Neural progenitor cell (in vitro differentiated cells): ENCODE results near the gene COX6B1. TPM values are rescaled to one million over a fixed set of nuclear protein-coding genes. Genes with fewer than 3 reads are reported as not detected.

ENCODE experiments used
- DNase-seq: peaks from one replicate; pipeline ENCODE4 v3.0.0-alpha.2; 2016; ENCODE audit warnings: low spot score
- H2AFZ ChIP-seq: fragments of 200-600 bp; sonication (generic); replicated peaks from 2 replicates; pipeline ENCODE4 v1.6.1; 2016; ENCODE audit warnings: antibody characterized with exemption
- H3F3A ChIP-seq: fragments of 200-600 bp; sonication (generic); 2 replicates; pipeline ENCODE4 v1.6.1; 2016; ENCODE audit warnings: antibody characterized with exemption, low read depth
- H3K27ac ChIP-seq: fragments of 200-600 bp; sonication (generic); 2 replicates; pipeline ENCODE4 v1.5.1; 2016; ENCODE audit warnings: mild to moderate bottlenecking
- H3K27me3 ChIP-seq: fragments of 200-600 bp; sonication (generic); 2 replicates; pipeline ENCODE4 v1.6.1; 2016; ENCODE audit warnings: mild to moderate bottlenecking, moderate library complexity
- H3K36me3 ChIP-seq: fragments of 200-600 bp; sonication (generic); 2 replicates; pipeline ENCODE4 v1.5.1; 2016
- H3K4me1 ChIP-seq: fragments of 200-600 bp; sonication (generic); 2 replicates; pipeline ENCODE4 v1.6.1; 2016; ENCODE audit warnings: mixed run types
- H3K4me2 ChIP-seq: fragments of 200-600 bp; sonication (generic); 2 replicates; pipeline ENCODE4 v1.6.1; 2016
- H3K4me3 ChIP-seq: fragments of 200-600 bp; sonication (generic); 2 replicates; pipeline ENCODE4 v1.5.1; 2016
- H3K79me2 ChIP-seq: fragments of 200-600 bp; sonication (generic); 2 replicates; pipeline ENCODE4 v1.6.1; 2016; ENCODE audit warnings: low read depth
- H3K9ac ChIP-seq: fragments of 200-600 bp; sonication (generic); 2 replicates; pipeline ENCODE4 v1.6.1; 2016
- H3K9me3 ChIP-seq: fragments of 200-600 bp; sonication (generic); 2 replicates; pipeline ENCODE4 v1.5.1; 2016; ENCODE audit warnings: low read depth
- H4K20me1 ChIP-seq: fragments of 200-600 bp; sonication (generic); 2 replicates; pipeline ENCODE4 v1.6.1; 2016; ENCODE audit warnings: low read depth
- H3K27ac Mint-ChIP-seq: 3 replicates; pipeline ENCODE4 v1.8.0; 2021; ENCODE audit warnings: mixed read lengths
- H3K27me3 Mint-ChIP-seq: 2 replicates; pipeline ENCODE4 v1.8.0; 2022; ENCODE audit warnings: low read depth, mild to moderate bottlenecking, inconsistent platforms, moderate library complexity, mixed read lengths; ENCODE audit not compliant: insufficient read depth
- H3K36me3 Mint-ChIP-seq: 3 replicates; pipeline ENCODE4 v1.8.0; 2021; ENCODE audit warnings: mixed read lengths
- H3K4me1 Mint-ChIP-seq: 3 replicates; pipeline ENCODE4 v1.8.0; 2021; ENCODE audit warnings: mixed read lengths
- H3K4me3 Mint-ChIP-seq: 3 replicates; pipeline ENCODE4 v1.8.0; 2021; ENCODE audit warnings: mild to moderate bottlenecking, moderate library complexity, mixed read lengths
- H3K9me3 Mint-ChIP-seq: 3 replicates; pipeline ENCODE4 v1.8.0; 2020; ENCODE audit warnings: mixed read lengths
- EZH2 ChIP-seq: fragments of 200-600 bp; sonication (generic); IDR thresholded peaks from 2 replicates; pipeline ENCODE4 v1.6.1; 2017; ENCODE audit warnings: antibody characterized with exemption, mild to moderate bottlenecking, moderate library complexity
- EZH2phosphoT487 ChIP-seq: fragments of 200-600 bp; sonication (generic); IDR thresholded peaks from 2 replicates; pipeline ENCODE4 v1.6.1; 2017; ENCODE audit warnings: antibody characterized with exemption
- total RNA-seq: library from RNA; depleted of rRNA; stranded (reverse); fragments of >200 nt; gene quantifications from 2 replicates; pipeline ENCODE4 v1.2.3, GENCODE V29; 2015; ENCODE audit warnings: low replicate concordance
- TF ChIP-seq, protein P1 (sequence below): fragments of 200-600 bp; sonication (generic); IDR thresholded peaks from 2 replicates; pipeline ENCODE4 v1.5.1; 2017; ENCODE audit warnings: antibody characterized with exemption, mild to moderate bottlenecking

The COX6B1 gene
- total RNA-seq, 1 donor from 2014 or later = 403 TPM

DNA sequence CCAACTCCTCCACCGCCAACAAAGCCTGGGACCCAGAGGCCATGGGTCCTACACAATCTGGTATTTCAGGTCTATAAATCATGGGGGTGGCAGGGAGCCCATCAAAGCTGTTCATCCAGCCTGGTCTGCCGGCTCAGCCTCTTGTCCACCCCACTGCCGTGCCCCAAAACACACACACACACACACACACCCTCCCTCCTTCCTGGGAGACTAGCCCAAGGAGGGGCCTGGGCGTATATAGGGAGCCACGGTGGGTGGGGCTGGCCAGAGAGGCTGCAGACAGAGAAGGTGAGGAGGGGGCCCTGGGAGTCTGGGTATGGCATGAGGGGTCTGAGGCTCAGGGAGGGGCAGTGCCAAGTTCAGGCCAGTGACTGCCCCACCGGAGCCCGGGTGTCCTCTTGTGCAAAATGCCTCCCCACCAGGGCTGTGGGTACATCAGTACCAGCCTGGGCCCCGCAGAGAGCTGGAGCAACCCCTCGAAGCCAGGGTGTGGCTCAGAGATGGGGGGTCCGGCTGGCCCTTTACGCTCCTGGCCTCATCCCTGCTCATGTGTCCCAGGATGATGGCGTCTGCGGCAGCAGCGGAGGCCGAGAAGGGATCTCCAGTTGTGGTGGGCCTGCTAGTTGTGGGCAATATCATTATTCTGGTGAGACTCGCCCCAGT is 18.3 kb downstream of the COX6B1 start, which contains the start of gene UPK1A:
Gene UPK1A, plus strand, starts transcription at position 267 of the 663 bp plus-strand sequence. Its CDS starts 296 bp downstream, at position 563.
- no peaks in the 10 kb centered on the region for H3F3A ChIP-seq
- H3K36me3 Mint-ChIP-seq = peaks cover 7% of the 10 kb centered on the region
- no peak within 1 kb of the TSS for H3K27ac Mint-ChIP-seq
- no peak within 1 kb of the TSS for H3K27ac ChIP-seq
- no peaks in the 10 kb centered on the region for H3K4me1 ChIP-seq
- H3K79me2 ChIP-seq = no peaks in the 10 kb centered on the region
- peaks cover 18% of the 10 kb centered on the region for H3K27me3 ChIP-seq
- H3K9me3 Mint-ChIP-seq = no peaks in the 10 kb centered on the region
- no peaks in the 10 kb centered on the region for H3K9me3 ChIP-seq
- H3K4me2 ChIP-seq = no peak within 1 kb of the TSS
- no peak within 1 kb of the TSS for H3K4me3 ChIP-seq
- H3K9ac ChIP-seq = no peak within 1 kb of the TSS
- H4K20me1 ChIP-seq = no peaks in the 10 kb centered on the region
- peaks cover 10% of the 10 kb centered on the region for H3K27me3 Mint-ChIP-seq
- no peaks in the 10 kb centered on the region for H3K36me3 ChIP-seq
- H3K4me1 Mint-ChIP-seq = no peaks in the 10 kb centered on the region
- TF ChIP-seq EZH2phosphoT487 = no peak
- no peak for TF ChIP-seq EZH2
- H2AFZ ChIP-seq = no peak within 1 kb of the TSS
- no peak for DNase-seq
- no peak within 1 kb of the TSS for H3K4me3 Mint-ChIP-seq

DNA sequence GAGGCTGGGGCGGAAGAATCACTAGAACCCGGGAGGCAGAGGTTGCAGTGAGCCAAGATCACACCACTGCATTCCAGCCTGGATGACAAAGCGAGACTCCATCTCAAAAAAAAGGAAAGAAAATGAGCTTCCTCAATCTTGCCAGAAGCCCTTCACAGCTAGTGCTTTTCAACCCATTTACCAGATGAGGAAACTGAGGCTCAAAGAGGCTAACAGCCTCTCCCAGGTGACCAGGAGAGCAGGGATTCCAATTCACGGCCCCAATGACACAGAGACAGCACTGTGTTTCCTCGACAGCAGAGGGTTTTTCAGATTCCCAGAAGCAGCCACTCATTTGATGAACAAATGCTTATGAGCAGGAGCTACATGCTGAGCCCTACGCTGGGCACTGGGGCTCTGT is 21.4 kb downstream of the COX6B1 start:
- Histone ChIP-seq H3K9me3 (no peaks in the 10 kb centered on the region), H4K20me1 (no peaks in the 10 kb centered on the region), H3K4me1 (no peaks in the 10 kb centered on the region), H3K36me3 (no peaks in the 10 kb centered on the region), H3K27me3 (peaks cover 44% of the 10 kb centered on the region), H3K4me3 (no peak overlapping the region), H2AFZ (no peak overlapping the region), H3K4me2 (no peak overlapping the region), H3K9ac (no peak overlapping the region), H3K79me2 (no peaks in the 10 kb centered on the region), H3F3A (peaks cover 11% of the 10 kb centered on the region), H3K27ac (no peak overlapping the region)
- DNase-seq = no peak
- peaks cover 24% of the 10 kb centered on the region for H3K27me3 Mint-ChIP-seq
- H3K4me3 Mint-ChIP-seq = no peak overlapping the region
- TF ChIP-seq EZH2 = no peak
- TF ChIP-seq, protein P1, sequence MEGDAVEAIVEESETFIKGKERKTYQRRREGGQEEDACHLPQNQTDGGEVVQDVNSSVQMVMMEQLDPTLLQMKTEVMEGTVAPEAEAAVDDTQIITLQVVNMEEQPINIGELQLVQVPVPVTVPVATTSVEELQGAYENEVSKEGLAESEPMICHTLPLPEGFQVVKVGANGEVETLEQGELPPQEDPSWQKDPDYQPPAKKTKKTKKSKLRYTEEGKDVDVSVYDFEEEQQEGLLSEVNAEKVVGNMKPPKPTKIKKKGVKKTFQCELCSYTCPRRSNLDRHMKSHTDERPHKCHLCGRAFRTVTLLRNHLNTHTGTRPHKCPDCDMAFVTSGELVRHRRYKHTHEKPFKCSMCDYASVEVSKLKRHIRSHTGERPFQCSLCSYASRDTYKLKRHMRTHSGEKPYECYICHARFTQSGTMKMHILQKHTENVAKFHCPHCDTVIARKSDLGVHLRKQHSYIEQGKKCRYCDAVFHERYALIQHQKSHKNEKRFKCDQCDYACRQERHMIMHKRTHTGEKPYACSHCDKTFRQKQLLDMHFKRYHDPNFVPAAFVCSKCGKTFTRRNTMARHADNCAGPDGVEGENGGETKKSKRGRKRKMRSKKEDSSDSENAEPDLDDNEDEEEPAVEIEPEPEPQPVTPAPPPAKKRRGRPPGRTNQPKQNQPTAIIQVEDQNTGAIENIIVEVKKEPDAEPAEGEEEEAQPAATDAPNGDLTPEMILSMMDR = no peak
- H3K36me3 Mint-ChIP-seq = no peaks in the 10 kb centered on the region
- H3K4me1 Mint-ChIP-seq = peaks cover 2% of the 10 kb centered on the region
- no peak overlapping the region for H3K27ac Mint-ChIP-seq
- no peaks in the 10 kb centered on the region for H3K9me3 Mint-ChIP-seq

DNA sequence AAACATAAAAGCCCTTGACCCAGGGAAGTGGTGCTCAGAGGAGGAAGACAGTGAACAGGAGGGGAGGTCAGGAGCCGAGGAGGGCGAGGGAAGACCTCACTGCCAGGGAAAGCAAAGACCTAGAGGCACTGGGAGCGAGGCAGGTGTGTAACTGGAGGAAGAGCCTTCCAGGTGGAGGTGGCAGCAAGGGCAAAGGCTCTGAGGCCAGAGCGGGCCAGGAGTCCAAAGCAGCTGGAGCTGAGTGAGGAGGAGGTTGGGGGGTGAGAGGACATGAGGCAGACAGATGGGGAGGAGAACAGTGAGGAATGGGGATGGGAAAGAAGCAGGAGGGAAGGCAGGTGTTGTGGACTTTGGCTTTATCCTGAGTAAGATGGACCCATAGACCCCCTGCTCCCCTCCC is 21.9 kb downstream of the COX6B1 start:
- Histone ChIP-seq H3K27me3 (peaks cover 44% of the 10 kb centered on the region), H3K9me3 (no peaks in the 10 kb centered on the region), H3K27ac (no peak overlapping the region), H3K4me2 (no peak overlapping the region), H3F3A (peaks cover 11% of the 10 kb centered on the region), H3K4me3 (no peak overlapping the region), H3K79me2 (no peaks in the 10 kb centered on the region), H2AFZ (no peak overlapping the region), H3K4me1 (no peaks in the 10 kb centered on the region), H4K20me1 (no peaks in the 10 kb centered on the region), H3K9ac (no peak overlapping the region), H3K36me3 (no peaks in the 10 kb centered on the region)
- Mint-ChIP-seq H3K9me3 (no peaks in the 10 kb centered on the region), H3K4me1 (peaks cover 2% of the 10 kb centered on the region), H3K36me3 (no peaks in the 10 kb centered on the region), H3K27ac (no peak overlapping the region), H3K27me3 (peaks cover 27% of the 10 kb centered on the region), H3K4me3 (peak overlapping the region; percentile 41)
- TF ChIP-seq, protein P1 = no peak
- TF ChIP-seq EZH2phosphoT487 (no peak), EZH2 (no peak)
- no peak for DNase-seq

DNA sequence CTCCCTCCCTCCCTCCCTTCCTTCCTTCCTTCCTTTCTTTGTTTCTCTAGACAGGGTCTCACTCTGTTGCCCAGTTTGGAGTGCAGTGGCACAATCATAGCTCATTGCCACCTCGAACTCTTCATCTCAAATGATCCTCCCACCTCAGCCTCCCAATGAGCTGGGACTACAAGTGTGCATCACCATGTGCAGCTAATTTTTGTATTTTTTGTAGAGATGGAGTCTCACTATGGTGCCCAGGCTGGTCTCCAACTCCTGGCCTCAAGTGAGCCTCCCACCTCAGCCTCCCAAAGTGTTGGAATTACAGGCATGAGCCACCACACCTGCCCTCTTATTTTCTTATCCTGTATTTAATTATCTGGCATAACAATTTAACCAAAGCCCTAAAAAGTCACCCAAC is 22.6 kb downstream of the COX6B1 start:
- Mint-ChIP-seq H3K4me3 (no peak overlapping the region), H3K36me3 (no peaks in the 10 kb centered on the region), H3K27me3 (peaks cover 28% of the 10 kb centered on the region), H3K4me1 (peaks cover 2% of the 10 kb centered on the region), H3K9me3 (no peaks in the 10 kb centered on the region), H3K27ac (no peak overlapping the region)
- Histone ChIP-seq H3K79me2 (no peaks in the 10 kb centered on the region), H2AFZ (no peak overlapping the region), H3F3A (peaks cover 11% of the 10 kb centered on the region), H3K4me3 (no peak overlapping the region), H3K4me2 (no peak overlapping the region), H3K9me3 (no peaks in the 10 kb centered on the region), H4K20me1 (no peaks in the 10 kb centered on the region), H3K27me3 (peaks cover 44% of the 10 kb centered on the region), H3K27ac (no peak overlapping the region), H3K9ac (no peak overlapping the region), H3K4me1 (no peaks in the 10 kb centered on the region), H3K36me3 (no peaks in the 10 kb centered on the region)
- no peak for DNase-seq
- no peak for TF ChIP-seq EZH2phosphoT487
- no peak for TF ChIP-seq EZH2
- TF ChIP-seq, protein P1 = no peak
